HUES6 (cell line): Measurements from ENCODE around the gene DDX24.
A peak's percentile ranks its signal among the peaks of the same experiment; 100 is the strongest.

Experiments used
- H3K27ac ChIP-seq: 2 replicates; pipeline ENCODE4 v1.7.0; 2013; ENCODE audit warnings: low read depth, mild to moderate bottlenecking, low read length, inconsistent platforms
- H3K27me3 ChIP-seq: 2 replicates; pipeline ENCODE4 v1.6.1; 2013; ENCODE audit warnings: low read length; ENCODE audit not compliant: control insufficient read depth, insufficient read depth
- H3K36me3 ChIP-seq: 2 replicates; pipeline ENCODE4 v1.6.1; 2013; ENCODE audit warnings: low read length; ENCODE audit not compliant: control insufficient read depth, insufficient read depth
- H3K4me1 ChIP-seq: 2 replicates; pipeline ENCODE4 v1.6.1; 2013; ENCODE audit warnings: low read length; ENCODE audit not compliant: control insufficient read depth, insufficient read depth
- H3K4me3 ChIP-seq: 2 replicates; pipeline ENCODE4 v1.5.1; 2013; ENCODE audit warnings: low read depth, low read length
- H3K9ac ChIP-seq: one replicate; pipeline ENCODE4 v1.6.1; 2013; ENCODE audit warnings: mild to moderate bottlenecking, low read length
- H3K9me3 ChIP-seq: 2 replicates; pipeline ENCODE4 v1.6.1; 2013; ENCODE audit warnings: low read depth, low read length; ENCODE audit not compliant: control insufficient read depth, insufficient read depth

DDX24 gene

DNA sequence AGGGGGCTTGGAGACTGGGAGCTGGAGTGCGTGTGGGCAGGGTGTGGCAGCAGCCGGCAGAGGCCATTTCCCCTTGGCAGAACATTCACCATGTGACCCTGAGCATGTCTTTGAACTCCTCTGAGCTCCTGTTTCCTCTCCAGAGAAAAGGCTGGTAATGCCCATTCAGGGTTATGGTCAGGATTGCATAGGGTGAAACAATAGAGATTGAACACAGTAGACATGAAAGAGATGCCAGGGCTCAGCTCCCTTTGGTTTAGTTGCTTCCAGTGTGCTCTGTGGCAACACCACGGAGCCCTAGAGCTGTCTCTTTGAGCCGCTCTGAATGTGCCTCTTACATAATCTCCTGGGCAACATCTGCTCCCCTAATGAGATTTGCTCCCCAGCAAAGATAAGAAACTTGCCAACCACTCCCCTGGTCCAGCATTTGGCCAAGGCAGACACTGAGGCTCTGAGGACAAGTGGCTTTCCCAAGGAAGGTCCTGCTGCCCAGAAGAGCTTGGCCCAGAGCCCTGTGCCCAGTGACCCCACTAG, 34.1 kb upstream of the DDX24 start:
- Histone ChIP-seq H3K27me3 (0 out of 2 replicates have a peak, but pooled peaks cover 4% of the 10 kb centered on the region), H3K27ac (no peak overlapping the region), H3K4me1 (0 out of 2 replicates have a peak, but pooled peaks cover 3% of the 10 kb centered on the region), H3K9me3 (0 out of 2 replicates have a peak, but pooled peaks cover 2% of the 10 kb centered on the region), H3K9ac (peak overlapping the region; percentile 25), H3K36me3 (no peaks in the 10 kb centered on the region), H3K4me3 (no peak overlapping the region)

GRCh38 chr14:94114589-94115057, 33.6 kb upstream of the DDX24 start:
- Histone ChIP-seq H3K9ac (peak overlapping the region; percentile 25), H3K4me1 (0 out of 2 replicates have a peak, but pooled peaks cover 3% of the 10 kb centered on the region), H3K4me3 (no peak overlapping the region), H3K27ac (no peak overlapping the region), H3K27me3 (0 out of 2 replicates have a peak, but pooled peaks cover 4% of the 10 kb centered on the region), H3K36me3 (no peaks in the 10 kb centered on the region), H3K9me3 (0 out of 2 replicates have a peak, but pooled peaks cover 2% of the 10 kb centered on the region)

GRCh38 chr14:94113908-94114588, 33.0 kb upstream of the DDX24 start:
- H3K9me3 ChIP-seq = no peaks in the 10 kb centered on the region
- no peak overlapping the region for H3K9ac ChIP-seq
- H3K27me3 ChIP-seq = 0 out of 2 replicates have a peak, but pooled peaks cover 4% of the 10 kb centered on the region
- no peaks in the 10 kb centered on the region for H3K36me3 ChIP-seq
- no peak overlapping the region for H3K4me3 ChIP-seq
- 0 out of 2 replicates have a peak, but pooled peaks cover 3% of the 10 kb centered on the region for H3K4me1 ChIP-seq
- no peak overlapping the region for H3K27ac ChIP-seq

DNA sequence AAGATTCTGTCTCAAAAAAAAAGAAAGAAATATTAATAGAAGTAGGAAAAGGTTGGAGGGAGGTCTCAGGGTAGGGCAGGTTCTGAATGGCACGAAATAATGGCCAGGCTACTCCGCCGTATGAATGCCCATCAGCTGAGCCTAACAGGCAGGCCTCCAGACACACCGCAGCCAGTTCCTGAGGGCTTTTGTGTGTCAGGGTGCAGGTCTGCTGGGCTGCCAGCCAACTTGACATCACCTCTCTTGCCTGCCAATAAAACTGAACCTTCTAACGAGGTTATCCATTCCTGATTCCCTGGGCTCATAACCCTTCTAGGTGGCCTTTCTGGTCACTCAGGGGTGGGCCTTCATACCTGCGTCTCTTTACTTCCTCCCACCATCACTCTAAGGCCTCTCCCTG, 32.5 kb upstream of the DDX24 start:
- Histone ChIP-seq H3K4me1 (0 out of 2 replicates have a peak, but pooled peaks cover 3% of the 10 kb centered on the region), H3K27ac (no peak overlapping the region), H3K27me3 (0 out of 2 replicates have a peak, but pooled peaks cover 4% of the 10 kb centered on the region), H3K9ac (no peak overlapping the region), H3K9me3 (no peaks in the 10 kb centered on the region), H3K36me3 (no peaks in the 10 kb centered on the region), H3K4me3 (no peak overlapping the region)

DNA sequence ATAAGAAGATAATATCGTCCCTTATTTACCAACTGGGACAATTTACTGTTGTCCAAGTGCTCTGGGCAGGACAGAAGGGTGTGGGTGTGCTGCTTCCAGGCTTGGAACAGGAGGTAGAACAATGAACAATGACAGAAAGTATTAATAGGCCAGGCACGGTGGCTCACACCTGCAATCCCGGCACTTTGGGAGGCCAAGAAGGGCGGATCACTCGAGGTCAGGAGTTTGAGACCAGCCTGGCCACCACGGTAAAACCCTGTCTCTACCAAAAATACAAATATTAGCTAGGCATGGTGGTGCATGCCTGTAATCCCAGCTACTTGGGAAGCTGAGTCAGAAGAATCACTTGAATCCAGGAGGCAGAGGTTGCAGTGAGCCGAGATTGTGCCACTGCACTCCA, 32.1 kb upstream of the DDX24 start:
- Histone ChIP-seq H3K4me3 (no peak overlapping the region), H3K9me3 (no peaks in the 10 kb centered on the region), H3K4me1 (0 out of 2 replicates have a peak, but pooled peaks cover 3% of the 10 kb centered on the region), H3K27me3 (0 out of 2 replicates have a peak, but pooled peaks cover 4% of the 10 kb centered on the region), H3K27ac (no peak overlapping the region), H3K9ac (no peak overlapping the region), H3K36me3 (no peaks in the 10 kb centered on the region)

- Histone ChIP-seq H3K9me3 (no peaks in the 10 kb centered on the region), H3K27me3 (0 out of 2 replicates have a peak, but pooled peaks cover 4% of the 10 kb centered on the region), H3K4me1 (0 out of 2 replicates have a peak, but pooled peaks cover 3% of the 10 kb centered on the region)
Measured at GRCh38 chr14:94112513-94113063, 31.6 kb upstream of the DDX24 start.

GRCh38 chr14:94111276-94112095, 30.5 kb upstream of the DDX24 start:
- H3K36me3 ChIP-seq = no peaks in the 10 kb centered on the region
- H3K4me1 ChIP-seq = 0 out of 2 replicates have a peak, but pooled peaks cover 3% of the 10 kb centered on the region

More at GRCh38 chr14:94112513-94113063, 31.6 kb upstream of the DDX24 start:
- no peak overlapping the region for H3K27ac ChIP-seq
- H3K9ac ChIP-seq = no peak overlapping the region
- H3K36me3 ChIP-seq = no peaks in the 10 kb centered on the region
- H3K4me3 ChIP-seq = no peak overlapping the region

DNA sequence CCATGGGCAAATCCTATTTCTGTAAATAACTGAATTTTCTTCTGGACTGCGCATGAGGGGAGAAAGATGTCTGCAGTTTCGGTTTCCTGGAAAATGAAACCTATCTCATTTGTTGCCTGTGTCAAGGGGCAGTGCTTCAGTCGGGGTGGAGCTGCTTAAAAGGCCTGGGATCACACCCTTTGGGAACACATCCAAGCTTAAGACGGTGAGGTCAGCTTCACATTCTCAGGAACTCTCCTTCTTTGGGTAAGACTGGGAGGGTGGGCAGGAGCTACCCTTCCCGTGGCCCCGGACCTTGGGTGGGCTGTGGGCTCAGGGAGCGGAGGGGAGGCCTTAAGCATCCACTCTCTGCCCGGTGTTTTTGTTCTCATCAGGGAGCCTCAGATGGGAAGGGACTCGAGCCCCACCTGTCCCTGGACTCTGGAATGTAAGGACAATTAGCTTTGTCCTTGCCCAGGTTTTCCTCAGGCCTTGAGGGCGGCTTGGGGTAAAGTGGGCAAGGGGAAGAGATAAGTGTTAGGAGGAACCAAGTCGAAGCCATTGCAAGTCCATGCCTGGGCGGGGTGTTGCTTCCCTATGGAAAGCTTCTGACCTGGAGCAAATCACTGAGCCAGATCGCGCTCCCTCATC, 29.7 kb upstream of the DDX24 start, which contains the start of gene IFI27:
Gene IFI27, plus strand, starts transcription at position 185 of the 630 bp plus-strand sequence.
- Histone ChIP-seq H3K27me3 (no peaks in the 10 kb centered on the region), H3K4me1 (0 out of 2 replicates have a peak, but pooled peaks cover 3% of the 10 kb centered on the region), H3K27ac (no peak within 1 kb of the TSS), H3K4me3 (no peak within 1 kb of the TSS), H3K9ac (no peak within 1 kb of the TSS), H3K9me3 (no peaks in the 10 kb centered on the region), H3K36me3 (no peaks in the 10 kb centered on the region)

More at GRCh38 chr14:94111276-94112095, 30.5 kb upstream of the DDX24 start:
- 0 out of 2 replicates have a peak, but pooled peaks cover 4% of the 10 kb centered on the region for H3K27me3 ChIP-seq
- no peak overlapping the region for H3K4me3 ChIP-seq
- H3K27ac ChIP-seq = no peak overlapping the region
- H3K9me3 ChIP-seq = no peaks in the 10 kb centered on the region
- H3K9ac ChIP-seq = no peak overlapping the region

GRCh38 chr14:94109915-94110250, 28.9 kb upstream of the DDX24 start:
- Histone ChIP-seq H3K27ac (no peak overlapping the region), H3K36me3 (no peaks in the 10 kb centered on the region), H3K27me3 (no peaks in the 10 kb centered on the region), H3K4me3 (no peak overlapping the region), H3K9ac (no peak overlapping the region), H3K4me1 (0 out of 2 replicates have a peak, but pooled peaks cover 3% of the 10 kb centered on the region), H3K9me3 (no peaks in the 10 kb centered on the region)

DNA sequence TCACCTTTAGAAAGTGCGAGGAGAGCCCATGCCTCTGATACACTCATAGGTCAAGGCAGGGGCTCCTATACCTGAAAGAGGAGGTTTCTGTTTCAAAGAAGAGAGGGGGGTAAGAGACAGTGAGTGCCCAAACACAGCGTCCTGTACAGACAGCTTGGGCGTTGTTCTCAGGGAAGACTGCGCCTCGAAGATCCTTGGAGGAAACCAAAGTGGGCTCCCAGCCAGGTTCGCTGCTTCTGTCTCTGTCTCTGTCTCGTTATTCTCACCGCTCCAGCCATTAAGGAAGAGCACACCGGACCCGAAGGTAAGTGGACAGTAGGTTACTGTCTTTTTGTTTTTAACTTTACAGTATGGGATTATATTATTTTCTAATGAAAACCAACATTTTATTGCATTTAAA, 23.7 kb upstream of the DDX24 start:
- no peak overlapping the region for H3K9ac ChIP-seq
- H3K4me3 ChIP-seq = no peak overlapping the region
- peaks cover 7% of the 10 kb centered on the region for H3K36me3 ChIP-seq
- H3K9me3 ChIP-seq = no peaks in the 10 kb centered on the region
- no peaks in the 10 kb centered on the region for H3K4me1 ChIP-seq
- H3K27me3 ChIP-seq = no peaks in the 10 kb centered on the region
- no peak overlapping the region for H3K27ac ChIP-seq
